Caco-2 (cell line): ENCODE measurements around the gene RFX4. TPM values are rescaled to one million over a fixed set of nuclear protein-coding genes. Genes with fewer than 3 reads are reported as not detected.

Experiments
- BruUV-seq: library from RNA; stranded (reverse); fragments of 400-500 nt; replicated peaks from 2 replicates; lab custom pipeline; 2021; lab: Mats Ljungman, UMichigan
- CTCF ChIA-PET: fragments of 300-600 bp; sonication (Branson Sonifier 250); formaldehyde crosslinking; loops from one replicate; lab custom pipeline; 2022; ENCODE audit warnings: antibody characterized with exemption; lab: Charles Lee
- POLR2A ChIA-PET: fragments of 300-600 bp; sonication (Branson Sonifier 250); formaldehyde crosslinking; loops from one replicate; lab custom pipeline; 2022; ENCODE audit warnings: antibody characterized with exemption; lab: Charles Lee
- DNase-seq, 2 experiments: peaks; one replicate each; pipeline versions ENCODE4 v3.0.0 to v3.0.0-alpha.2; 2020 to 2022
- H3K27me3 ChIP-seq: replicated peaks from 2 replicates; pipeline ENCODE4 v1.6.0; 2011; ENCODE audit warnings: low read length; ENCODE audit not compliant: control insufficient read depth, insufficient read depth
- H3K36me3 ChIP-seq: 2 replicates; pipeline ENCODE4 v1.5.1; 2011; ENCODE audit warnings: low read length; ENCODE audit not compliant: control insufficient read depth, insufficient read depth
- H3K4me1 ChIP-seq: fragments of 250-450 bp; sonication (Bioruptor Pico); 2 replicates; pipeline ENCODE4 v1.5.1; 2020; ENCODE audit warnings: mild to moderate bottlenecking
- H3K4me3 ChIP-seq: 2 replicates; pipeline ENCODE4 v1.5.1; 2011; ENCODE audit warnings: low read depth, mild to moderate bottlenecking, control low read depth, low read length
- H3K9me3 ChIP-seq: fragments of 250-450 bp; sonication (Bioruptor Pico); 2 replicates; pipeline ENCODE4 v1.5.1; 2020; ENCODE audit warnings: mild to moderate bottlenecking, moderate library complexity
- H3K27ac Mint-ChIP-seq: one replicate; pipeline ENCODE4 v1.8.0; 2022; ENCODE audit warnings: mixed read lengths; ENCODE audit not compliant: unreplicated experiment
- H3K27me3 Mint-ChIP-seq: one replicate; pipeline ENCODE4 v1.8.0; 2022; ENCODE audit warnings: mixed read lengths; ENCODE audit not compliant: insufficient read depth, unreplicated experiment
- H3K36me3 Mint-ChIP-seq: one replicate; pipeline ENCODE4 v1.8.0; 2022; ENCODE audit warnings: mild to moderate bottlenecking, mixed read lengths; ENCODE audit not compliant: insufficient read depth, unreplicated experiment
- H3K4me1 Mint-ChIP-seq: one replicate; pipeline ENCODE4 v1.8.0; 2022; ENCODE audit warnings: low read depth, mixed read lengths; ENCODE audit not compliant: unreplicated experiment
- H3K4me3 Mint-ChIP-seq: one replicate; pipeline ENCODE4 v1.8.0; 2022; ENCODE audit warnings: mild to moderate bottlenecking, moderate library complexity, mixed read lengths; ENCODE audit not compliant: unreplicated experiment
- H3K9me3 Mint-ChIP-seq: one replicate; pipeline ENCODE4 v1.8.0; 2022; ENCODE audit warnings: mixed read lengths; ENCODE audit not compliant: unreplicated experiment
- intact Hi-C: fragments of 100-400 bp; cut with micrococcal nuclease; formaldehyde crosslinking; loops from one replicate; pipeline ENCODE4 v1.10.0; 2022; ENCODE audit not compliant: unreplicated experiment
- total RNA-seq: library from RNA; stranded (reverse); gene quantifications from 2 replicates; pipeline ENCODE4 v1.2.3, GENCODE V29; 2022
- TF ChIP-seq, protein P1 (sequence below), 2 experiments: fragments of 200-600 bp in 1 of 2; IDR thresholded peaks; 1 replicate in 1 of 2; 2 replicates in 1 of 2; pipeline versions ENCODE4 v1.5.1 to v1.8.0; 2011 to 2022; ENCODE audit warnings: antibody characterized with exemption in 1 of 2, control low read depth in 1 of 2, inconsistent platforms in 1 of 2, low read depth in 1 of 2, low read length in 1 of 2, mild to moderate bottlenecking in 1 of 2, moderate library complexity in 1 of 2; ENCODE audit not compliant: insufficient read depth in 1 of 2, severe bottlenecking in 1 of 2, unreplicated experiment in 1 of 2

RFX4 gene
- total RNA-seq, 1 experiment from 2014 or later = not detected

GRCh38 chr12:106710143-106710893 is 127.5 kb downstream of the RFX4 start:
- no peaks in the 10 kb centered on the region for H3K9me3 ChIP-seq
- H3K9me3 Mint-ChIP-seq = no peaks in the 10 kb centered on the region
- H3K36me3 Mint-ChIP-seq = no peaks in the 10 kb centered on the region
- BruUV-seq = no TSS peak
- H3K4me3 Mint-ChIP-seq = no peak overlapping the region
- no peaks in the 10 kb centered on the region for H3K36me3 ChIP-seq
- intact Hi-C loops = no loop called here
- no peaks in the 10 kb centered on the region for H3K27me3 ChIP-seq
- POLR2A ChIA-PET = no interaction called here
- CTCF ChIA-PET = no interaction called here
- H3K4me1 ChIP-seq = no peaks in the 10 kb centered on the region
- no peaks in the 10 kb centered on the region for H3K27me3 Mint-ChIP-seq
- H3K4me3 ChIP-seq = no peak overlapping the region
- no peak overlapping the region for H3K27ac Mint-ChIP-seq
- peaks cover 6% of the 10 kb centered on the region for H3K4me1 Mint-ChIP-seq
- TF ChIP-seq, protein P1, sequence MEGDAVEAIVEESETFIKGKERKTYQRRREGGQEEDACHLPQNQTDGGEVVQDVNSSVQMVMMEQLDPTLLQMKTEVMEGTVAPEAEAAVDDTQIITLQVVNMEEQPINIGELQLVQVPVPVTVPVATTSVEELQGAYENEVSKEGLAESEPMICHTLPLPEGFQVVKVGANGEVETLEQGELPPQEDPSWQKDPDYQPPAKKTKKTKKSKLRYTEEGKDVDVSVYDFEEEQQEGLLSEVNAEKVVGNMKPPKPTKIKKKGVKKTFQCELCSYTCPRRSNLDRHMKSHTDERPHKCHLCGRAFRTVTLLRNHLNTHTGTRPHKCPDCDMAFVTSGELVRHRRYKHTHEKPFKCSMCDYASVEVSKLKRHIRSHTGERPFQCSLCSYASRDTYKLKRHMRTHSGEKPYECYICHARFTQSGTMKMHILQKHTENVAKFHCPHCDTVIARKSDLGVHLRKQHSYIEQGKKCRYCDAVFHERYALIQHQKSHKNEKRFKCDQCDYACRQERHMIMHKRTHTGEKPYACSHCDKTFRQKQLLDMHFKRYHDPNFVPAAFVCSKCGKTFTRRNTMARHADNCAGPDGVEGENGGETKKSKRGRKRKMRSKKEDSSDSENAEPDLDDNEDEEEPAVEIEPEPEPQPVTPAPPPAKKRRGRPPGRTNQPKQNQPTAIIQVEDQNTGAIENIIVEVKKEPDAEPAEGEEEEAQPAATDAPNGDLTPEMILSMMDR (IDR thresholded peaks at IDR 0.05; ENCODE audit: insufficient read depth in 1 of 2, low read depth in 1 of 2, low read length in 1 of 2, severe bottlenecking in 1 of 2, unreplicated experiment in 1 of 2) = no peak
- no peak for DNase-seq

DNA sequence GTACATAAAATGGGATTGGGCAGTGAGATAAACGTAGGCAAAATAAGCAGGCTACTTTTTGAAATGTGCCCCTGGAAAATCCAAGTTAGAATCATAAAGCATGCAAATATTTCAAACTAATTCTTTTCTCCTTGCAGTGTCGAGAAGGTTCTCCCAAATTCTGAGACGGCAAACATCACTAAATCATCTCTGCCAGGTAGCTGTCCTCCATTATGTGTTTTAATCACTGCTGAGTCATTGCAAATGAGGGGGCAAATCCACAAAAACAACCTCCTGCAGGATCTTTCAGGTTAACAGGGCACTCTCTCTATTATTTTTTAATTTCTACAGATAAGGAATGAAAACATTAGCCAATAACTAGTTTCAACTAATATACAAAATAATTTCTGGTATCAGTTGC is 128.5 kb downstream of the RFX4 start:
- no peaks in the 10 kb centered on the region for H3K36me3 ChIP-seq
- no peaks in the 10 kb centered on the region for H3K4me1 ChIP-seq
- Mint-ChIP-seq H3K4me1 (peaks cover 6% of the 10 kb centered on the region), H3K4me3 (no peak overlapping the region), H3K36me3 (no peaks in the 10 kb centered on the region), H3K9me3 (no peaks in the 10 kb centered on the region), H3K27me3 (no peaks in the 10 kb centered on the region), H3K27ac (no peak overlapping the region)
- TF ChIP-seq, protein P1 (IDR thresholded peaks at IDR 0.05; ENCODE audit: insufficient read depth in 1 of 2, low read depth in 1 of 2, low read length in 1 of 2, severe bottlenecking in 1 of 2, unreplicated experiment in 1 of 2) = no peak
- BruUV-seq = no TSS peak
- no peak for DNase-seq
- POLR2A ChIA-PET = no interaction called here
- CTCF ChIA-PET = no interaction called here
- H3K27me3 ChIP-seq = no peaks in the 10 kb centered on the region
- no peak overlapping the region for H3K4me3 ChIP-seq
- no peaks in the 10 kb centered on the region for H3K9me3 ChIP-seq
- intact Hi-C loops = no loop called here

GRCh38 chr12:106712768-106713167 is 130.0 kb downstream of the RFX4 start:
- Histone ChIP-seq H3K27me3 (no peaks in the 10 kb centered on the region), H3K36me3 (no peaks in the 10 kb centered on the region), H3K9me3 (no peaks in the 10 kb centered on the region), H3K4me1 (no peaks in the 10 kb centered on the region), H3K4me3 (no peak overlapping the region)
- TF ChIP-seq, protein P1 (IDR thresholded peaks at IDR 0.05; ENCODE audit: insufficient read depth in 1 of 2, low read depth in 1 of 2, low read length in 1 of 2, severe bottlenecking in 1 of 2, unreplicated experiment in 1 of 2) = no peak
- Mint-ChIP-seq H3K4me3 (no peak overlapping the region), H3K36me3 (no peaks in the 10 kb centered on the region), H3K4me1 (peaks cover 6% of the 10 kb centered on the region), H3K27me3 (no peaks in the 10 kb centered on the region), H3K27ac (no peak overlapping the region), H3K9me3 (no peaks in the 10 kb centered on the region)
- CTCF ChIA-PET = no interaction called here
- no TSS peak for BruUV-seq
- POLR2A ChIA-PET = no interaction called here
- no peak for DNase-seq
- intact Hi-C loops = no loop called here
